HEK293 (cell line): ENCODE measurements around the gene SLC2A11.

ENCODE experiments used
- CTCF ChIA-PET: fragments of 350-600 bp; formaldehyde crosslinking; extraction: SDS; loops from one replicate; lab custom pipeline; 2021; ENCODE audit warnings: antibody characterized with exemption; lab: Yijun Ruan, JAX
- POLR2A ChIA-PET: fragments of 300-600 bp; formaldehyde crosslinking; extraction: SDS; loops from one replicate; lab custom pipeline; 2020; ENCODE audit warnings: antibody characterized with exemption, inconsistent platforms; lab: Yijun Ruan, JAX
- H3K27ac ChIP-seq: fragments of 200-500 bp; sonication (Bioruptor generic); 2 replicates; pipeline ENCODE4 v1.5.1; 2014; ENCODE audit warnings: low read depth, low read length, control low read depth, inconsistent platforms; ENCODE audit errors: extremely low read depth
- H3K36me3 ChIP-seq, 2 experiments: fragments of 200-500 bp in 1 of 2; sonication (Bioruptor generic) in 1 of 2; 1 replicate in 1 of 2; 2 replicates in 1 of 2; pipeline ENCODE4 v1.5.1; 2014 to 2017; ENCODE audit warnings: inconsistent platforms in 2 of 2, low read length in 2 of 2; ENCODE audit not compliant: control insufficient read depth in 2 of 2, insufficient read depth in 1 of 2
- H3K4me1 ChIP-seq: fragments of 200-500 bp; sonication (Bioruptor generic); 2 replicates; pipeline ENCODE4 v1.5.1; 2014; ENCODE audit warnings: mild to moderate bottlenecking, low read length, inconsistent platforms; ENCODE audit not compliant: control insufficient read depth, insufficient read depth
- H3K4me3 ChIP-seq: 2 replicates; pipeline ENCODE4 v1.5.1; 2011; ENCODE audit warnings: low read depth, mild to moderate bottlenecking, control low read depth, low read length, moderate library complexity
- H3K9me3 ChIP-seq: fragments of 200-500 bp; sonication (Bioruptor generic); 2 replicates; pipeline ENCODE4 v1.5.1; 2014; ENCODE audit warnings: low read depth, low read length, inconsistent platforms; ENCODE audit not compliant: control insufficient read depth, insufficient read depth
- HOXD13 ChIP-seq: sonication (generic); formaldehyde crosslinking; IDR thresholded peaks from 2 replicates; pipeline ENCODE4 v1.8.0; 2022; ENCODE audit warnings: missing genetic modification reagents, borderline replicate concordance
- RBAK ChIP-seq: fragments of 450-650 bp; formaldehyde crosslinking; IDR thresholded peaks from 2 replicates; pipeline ENCODE4 v1.5.1; 2016; ENCODE audit warnings: missing biosample characterization, missing genetic modification characterization
- SALL2 ChIP-seq: fragments of 450-650 bp; formaldehyde crosslinking; IDR thresholded peaks from 2 replicates; pipeline ENCODE4 v1.5.0; 2017; ENCODE audit warnings: missing biosample characterization, mild to moderate bottlenecking, missing genetic modification characterization, borderline replicate concordance
- SETDB1 ChIP-seq: IDR thresholded peaks from one replicate; pipeline ENCODE4 v1.6.1; 2017; ENCODE audit warnings: mild to moderate bottlenecking, low read length, moderate library complexity, mixed read lengths; ENCODE audit not compliant: insufficient read length
- ZFHX2 ChIP-seq: fragments of 450-650 bp; formaldehyde crosslinking; conservative IDR thresholded peaks from 2 replicates; pipeline ENCODE4 v1.5.1; 2016; ENCODE audit warnings: missing biosample characterization, missing genetic modification characterization
- ZFP3 ChIP-seq: fragments of 450-650 bp; formaldehyde crosslinking; IDR thresholded peaks from 2 replicates; pipeline ENCODE4 v1.5.1; 2016; ENCODE audit warnings: low read depth, missing biosample characterization, missing genetic modification characterization
- ZNF133 ChIP-seq: fragments of 450-650 bp; formaldehyde crosslinking; IDR thresholded peaks from 2 replicates; pipeline ENCODE4 v1.5.1; 2016; ENCODE audit warnings: missing biosample characterization, missing genetic modification characterization
- ZNF157 ChIP-seq: fragments of 450-650 bp; formaldehyde crosslinking; IDR thresholded peaks from 2 replicates; pipeline ENCODE4 v1.5.1; 2016; ENCODE audit warnings: missing biosample characterization, missing genetic modification characterization
- ZNF174 ChIP-seq: fragments of 450-650 bp; formaldehyde crosslinking; IDR thresholded peaks from 2 replicates; pipeline ENCODE4 v1.5.0; 2017; ENCODE audit warnings: missing biosample characterization, mild to moderate bottlenecking, missing genetic modification characterization
- ZNF350 ChIP-seq: fragments of 450-650 bp; formaldehyde crosslinking; IDR thresholded peaks from 2 replicates; pipeline ENCODE4 v1.5.0; 2017; ENCODE audit warnings: missing biosample characterization, mild to moderate bottlenecking, missing genetic modification characterization
- ZNF37A ChIP-seq: fragments of 450-650 bp; IDR thresholded peaks from 2 replicates; pipeline ENCODE4 v1.5.1; 2018; ENCODE audit warnings: missing biosample characterization, missing genetic modification characterization
- ZNF501 ChIP-seq: fragments of 450-650 bp; formaldehyde crosslinking; IDR thresholded peaks from 2 replicates; pipeline ENCODE4 v1.5.1; 2016; ENCODE audit warnings: missing biosample characterization, missing genetic modification characterization
- ZNF530 ChIP-seq: fragments of 450-650 bp; formaldehyde crosslinking; IDR thresholded peaks from 2 replicates; pipeline ENCODE4 v1.5.1; 2016; ENCODE audit warnings: low read depth, missing biosample characterization, missing genetic modification characterization
- ZNF561 ChIP-seq: fragments of 450-650 bp; IDR thresholded peaks from 2 replicates; pipeline ENCODE4 v1.5.1; 2018; ENCODE audit warnings: missing biosample characterization, missing genetic modification characterization, borderline replicate concordance
- ZNF623 ChIP-seq: fragments of 450-650 bp; formaldehyde crosslinking; IDR thresholded peaks from 2 replicates; pipeline ENCODE4 v1.5.1; 2016; ENCODE audit warnings: missing biosample characterization, missing genetic modification characterization
- ZNF701 ChIP-seq: fragments of 450-650 bp; formaldehyde crosslinking; IDR thresholded peaks from 2 replicates; pipeline ENCODE4 v1.5.1; 2016; ENCODE audit warnings: missing biosample characterization, missing genetic modification characterization
- ZNF707 ChIP-seq: fragments of 450-650 bp; formaldehyde crosslinking; IDR thresholded peaks from 2 replicates; pipeline ENCODE4 v1.5.1; 2016; ENCODE audit warnings: missing biosample characterization, missing genetic modification characterization
- ZNF76 ChIP-seq: fragments of 450-650 bp; formaldehyde crosslinking; IDR thresholded peaks from 2 replicates; pipeline ENCODE4; 2016; ENCODE audit warnings: low read depth, missing biosample characterization, missing genetic modification characterization, borderline replicate concordance
- TF ChIP-seq, protein P1 (sequence below): fragments of 450-650 bp; formaldehyde crosslinking; IDR thresholded peaks from 2 replicates; pipeline ENCODE4 v1.5.1; 2016; ENCODE audit warnings: missing biosample characterization, missing genetic modification characterization
- TF ChIP-seq, protein P2 (sequence below): fragments of 450-650 bp; formaldehyde crosslinking; IDR thresholded peaks from 2 replicates; pipeline ENCODE4 v1.5.1; 2016; ENCODE audit warnings: missing biosample characterization, missing genetic modification characterization
- TF ChIP-seq, protein P3 (sequence below): fragments of 450-650 bp; formaldehyde crosslinking; IDR thresholded peaks from 2 replicates; pipeline ENCODE4 v1.5.1; 2016; ENCODE audit warnings: missing biosample characterization, missing genetic modification characterization
- TF ChIP-seq, protein P4 (sequence below): fragments of 450-650 bp; IDR thresholded peaks from 2 replicates; pipeline ENCODE4 v1.5.1; 2018; ENCODE audit warnings: missing biosample characterization, missing genetic modification characterization

SLC2A11 gene

DNA sequence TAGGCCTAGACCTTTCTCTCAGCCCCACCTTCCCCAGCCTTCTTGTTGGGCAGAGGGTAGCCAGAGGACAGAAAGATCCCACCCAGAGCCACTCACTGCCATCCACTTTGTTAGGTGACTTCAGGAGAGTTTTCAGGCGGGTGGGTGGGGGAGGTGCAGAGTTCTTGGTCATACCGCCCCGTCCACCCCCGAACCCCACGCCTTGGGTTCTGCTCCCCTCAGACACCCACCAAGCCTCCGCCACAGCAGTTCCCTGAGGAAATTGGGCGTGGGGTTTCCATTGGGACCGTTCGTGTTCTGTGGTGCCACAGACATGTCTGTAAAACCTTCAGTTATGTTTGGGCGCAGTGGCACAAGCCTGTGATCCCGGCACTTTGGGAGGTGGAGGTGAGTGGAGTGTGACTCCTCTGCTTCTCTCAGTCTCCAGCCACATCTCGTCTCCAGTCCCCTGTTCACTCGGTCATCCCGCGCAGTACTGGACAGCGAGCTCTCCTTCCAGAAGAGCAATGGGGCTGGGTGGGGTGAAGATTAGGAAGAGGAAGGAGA lies 38.0 kb downstream of the SLC2A11 start:
- ChIA-PET POLR2A (interaction anchor here (0.9 to 1.7 kb wide), 4 partner anchors 13 to 75 kb away, joined by 3 to 13 read pairs (median 4); no protein-coding TSS in a partner anchor), CTCF (interaction anchor here (0.6 to 0.7 kb wide), 2 partner anchors 18 to 121 kb away, joined by 3 to 4 read pairs; no protein-coding TSS in a partner anchor)
- H3K9me3 ChIP-seq: no peaks in the 10 kb centered on the region
- peaks cover 14 to 31% of the 10 kb centered on the region in 2 experiments for H3K36me3 ChIP-seq
- peak overlapping the region; percentile 82 for H3K4me3 ChIP-seq
- TF ChIP-seq ZNF623 (no peak), ZNF530 (tag by site-specific recombination) (no peak), ZNF174 (tag by site-specific recombination) (no peak), ZFHX2 (tag by site-specific recombination) (0 out of 2 replicates have a peak, but pooled peaks have one; percentile 3), ZNF701 (tag by site-specific recombination) (no peak)
- TF ChIP-seq, protein P1, sequence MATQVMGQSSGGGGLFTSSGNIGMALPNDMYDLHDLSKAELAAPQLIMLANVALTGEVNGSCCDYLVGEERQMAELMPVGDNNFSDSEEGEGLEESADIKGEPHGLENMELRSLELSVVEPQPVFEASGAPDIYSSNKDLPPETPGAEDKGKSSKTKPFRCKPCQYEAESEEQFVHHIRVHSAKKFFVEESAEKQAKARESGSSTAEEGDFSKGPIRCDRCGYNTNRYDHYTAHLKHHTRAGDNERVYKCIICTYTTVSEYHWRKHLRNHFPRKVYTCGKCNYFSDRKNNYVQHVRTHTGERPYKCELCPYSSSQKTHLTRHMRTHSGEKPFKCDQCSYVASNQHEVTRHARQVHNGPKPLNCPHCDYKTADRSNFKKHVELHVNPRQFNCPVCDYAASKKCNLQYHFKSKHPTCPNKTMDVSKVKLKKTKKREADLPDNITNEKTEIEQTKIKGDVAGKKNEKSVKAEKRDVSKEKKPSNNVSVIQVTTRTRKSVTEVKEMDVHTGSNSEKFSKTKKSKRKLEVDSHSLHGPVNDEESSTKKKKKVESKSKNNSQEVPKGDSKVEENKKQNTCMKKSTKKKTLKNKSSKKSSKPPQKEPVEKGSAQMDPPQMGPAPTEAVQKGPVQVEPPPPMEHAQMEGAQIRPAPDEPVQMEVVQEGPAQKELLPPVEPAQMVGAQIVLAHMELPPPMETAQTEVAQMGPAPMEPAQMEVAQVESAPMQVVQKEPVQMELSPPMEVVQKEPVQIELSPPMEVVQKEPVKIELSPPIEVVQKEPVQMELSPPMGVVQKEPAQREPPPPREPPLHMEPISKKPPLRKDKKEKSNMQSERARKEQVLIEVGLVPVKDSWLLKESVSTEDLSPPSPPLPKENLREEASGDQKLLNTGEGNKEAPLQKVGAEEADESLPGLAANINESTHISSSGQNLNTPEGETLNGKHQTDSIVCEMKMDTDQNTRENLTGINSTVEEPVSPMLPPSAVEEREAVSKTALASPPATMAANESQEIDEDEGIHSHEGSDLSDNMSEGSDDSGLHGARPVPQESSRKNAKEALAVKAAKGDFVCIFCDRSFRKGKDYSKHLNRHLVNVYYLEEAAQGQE (tag by site-specific recombination): no peak
- TF ChIP-seq, all 188 proteins: peak for 1
- Histone ChIP-seq H3K27ac (peak overlapping the region; percentile 94), H3K4me1 (peaks cover 15% of the 10 kb centered on the region)

DNA sequence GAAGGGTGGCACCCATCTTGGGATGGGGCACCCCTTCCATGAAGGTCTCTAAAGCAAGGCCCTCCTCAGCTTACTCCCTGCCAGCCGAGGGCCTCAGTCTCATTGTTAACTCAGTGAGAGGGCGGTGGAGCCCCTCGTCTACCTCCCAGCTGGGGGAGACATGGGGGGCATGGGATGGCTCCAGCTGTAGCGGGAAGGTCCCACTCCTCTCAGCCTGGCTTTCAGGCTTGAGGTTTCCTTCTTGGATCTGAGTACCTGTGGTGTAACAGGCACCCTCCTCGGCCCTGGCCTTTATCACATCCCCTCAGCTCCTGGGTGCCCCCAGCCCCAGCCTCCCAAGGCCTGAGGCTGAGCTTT lies 38.5 kb downstream of the SLC2A11 start:
- H3K27ac ChIP-seq: peak overlapping the region; percentile 94

More for the DNA sequence above, 38.5 kb downstream of the SLC2A11 start:
- CTCF ChIA-PET: interaction anchor here (0.6 to 1.0 kb wide), 3 partner anchors 15 to 122 kb away, joined by 3 to 4 read pairs (median 3); no protein-coding TSS in a partner anchor
- Histone ChIP-seq H3K9me3 (no peaks in the 10 kb centered on the region), H3K36me3 (peaks cover 14 to 31% of the 10 kb centered on the region in 2 experiments), H3K4me1 (peaks cover 15% of the 10 kb centered on the region), H3K4me3 (no peak overlapping the region)
- TF ChIP-seq SETDB1: no peak
- TF ChIP-seq ZNF157 (tag by site-specific recombination): no peak
- TF ChIP-seq ZFP3: no peak
- TF ChIP-seq SALL2 (tag by site-specific recombination): no peak
- TF ChIP-seq ZNF76 (tag by site-specific recombination): no peak
- no peak for TF ChIP-seq ZNF350 (tag by site-specific recombination)
- no peak for TF ChIP-seq ZNF501 (tag by site-specific recombination)
- TF ChIP-seq ZNF174 (tag by site-specific recombination): no peak
- no peak for TF ChIP-seq ZNF133 (tag by site-specific recombination)
- no peak for TF ChIP-seq ZNF37A (tag by site-specific recombination)
- no peak for TF ChIP-seq RBAK
- TF ChIP-seq, protein P2, sequence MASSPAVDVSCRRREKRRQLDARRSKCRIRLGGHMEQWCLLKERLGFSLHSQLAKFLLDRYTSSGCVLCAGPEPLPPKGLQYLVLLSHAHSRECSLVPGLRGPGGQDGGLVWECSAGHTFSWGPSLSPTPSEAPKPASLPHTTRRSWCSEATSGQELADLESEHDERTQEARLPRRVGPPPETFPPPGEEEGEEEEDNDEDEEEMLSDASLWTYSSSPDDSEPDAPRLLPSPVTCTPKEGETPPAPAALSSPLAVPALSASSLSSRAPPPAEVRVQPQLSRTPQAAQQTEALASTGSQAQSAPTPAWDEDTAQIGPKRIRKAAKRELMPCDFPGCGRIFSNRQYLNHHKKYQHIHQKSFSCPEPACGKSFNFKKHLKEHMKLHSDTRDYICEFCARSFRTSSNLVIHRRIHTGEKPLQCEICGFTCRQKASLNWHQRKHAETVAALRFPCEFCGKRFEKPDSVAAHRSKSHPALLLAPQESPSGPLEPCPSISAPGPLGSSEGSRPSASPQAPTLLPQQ (tag by site-specific recombination): no peak
- TF ChIP-seq, protein P3, sequence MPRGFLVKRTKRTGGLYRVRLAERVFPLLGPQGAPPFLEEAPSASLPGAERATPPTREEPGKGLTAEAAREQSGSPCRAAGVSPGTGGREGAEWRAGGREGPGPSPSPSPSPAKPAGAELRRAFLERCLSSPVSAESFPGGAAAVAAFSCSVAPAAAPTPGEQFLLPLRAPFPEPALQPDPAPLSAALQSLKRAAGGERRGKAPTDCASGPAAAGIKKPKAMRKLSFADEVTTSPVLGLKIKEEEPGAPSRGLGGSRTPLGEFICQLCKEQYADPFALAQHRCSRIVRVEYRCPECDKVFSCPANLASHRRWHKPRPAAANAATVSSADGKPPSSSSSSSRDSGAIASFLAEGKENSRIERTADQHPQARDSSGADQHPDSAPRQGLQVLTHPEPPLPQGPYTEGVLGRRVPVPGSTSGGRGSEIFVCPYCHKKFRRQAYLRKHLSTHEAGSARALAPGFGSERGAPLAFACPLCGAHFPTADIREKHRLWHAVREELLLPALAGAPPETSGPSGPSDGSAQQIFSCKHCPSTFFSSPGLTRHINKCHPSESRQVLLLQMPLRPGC (tag by site-specific recombination): no peak
- no peak for TF ChIP-seq ZNF561 (tag by site-specific recombination)
- no peak for TF ChIP-seq ZNF707
- TF ChIP-seq, protein P4, sequence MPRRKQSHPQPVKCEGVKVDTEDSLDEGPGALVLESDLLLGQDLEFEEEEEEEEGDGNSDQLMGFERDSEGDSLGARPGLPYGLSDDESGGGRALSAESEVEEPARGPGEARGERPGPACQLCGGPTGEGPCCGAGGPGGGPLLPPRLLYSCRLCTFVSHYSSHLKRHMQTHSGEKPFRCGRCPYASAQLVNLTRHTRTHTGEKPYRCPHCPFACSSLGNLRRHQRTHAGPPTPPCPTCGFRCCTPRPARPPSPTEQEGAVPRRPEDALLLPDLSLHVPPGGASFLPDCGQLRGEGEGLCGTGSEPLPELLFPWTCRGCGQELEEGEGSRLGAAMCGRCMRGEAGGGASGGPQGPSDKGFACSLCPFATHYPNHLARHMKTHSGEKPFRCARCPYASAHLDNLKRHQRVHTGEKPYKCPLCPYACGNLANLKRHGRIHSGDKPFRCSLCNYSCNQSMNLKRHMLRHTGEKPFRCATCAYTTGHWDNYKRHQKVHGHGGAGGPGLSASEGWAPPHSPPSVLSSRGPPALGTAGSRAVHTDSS (tag by site-specific recombination): no peak
- no peak for TF ChIP-seq HOXD13 (CRISPR knock-in tag)
- POLR2A ChIA-PET: interaction anchor here (0.9 to 1.7 kb wide), 4 partner anchors 13 to 75 kb away, joined by 3 to 13 read pairs (median 4); no protein-coding TSS in a partner anchor
